K562 (cell line): ENCODE data around the gene KCNAB1. TPM values are rescaled to one million over a fixed set of nuclear protein-coding genes. Genes with fewer than 3 reads are reported as not detected.
A peak's percentile ranks its signal among the peaks of the same experiment; 100 is the strongest.

Source experiments
- ADNP ChIP-seq: fragments of 200-800 bp; sonication (Bioruptor generic); IDR thresholded peaks from 2 replicates; pipeline ENCODE4 v1.6.1; 2016; ENCODE audit warnings: missing genetic modification characterization, missing compliant biosample characterization
- DIDO1 ChIP-seq: fragments of 450-650 bp; IDR thresholded peaks from 2 replicates; pipeline ENCODE4 v1.6.1; 2016; ENCODE audit warnings: low read depth, missing biosample characterization, missing genetic modification characterization
- EP400 ChIP-seq: fragments of 450-650 bp; IDR thresholded peaks from 2 replicates; pipeline ENCODE4 v1.6.1; 2017; ENCODE audit warnings: antibody characterized with exemption, mild to moderate bottlenecking, moderate library complexity
- EWSR1 ChIP-seq: fragments of 450-650 bp; IDR thresholded peaks from 2 replicates; pipeline ENCODE4 v1.6.1; 2018; ENCODE audit warnings: borderline replicate concordance, mild to moderate bottlenecking, low read depth, moderate library complexity; ENCODE audit not compliant: partially characterized antibody
- GTF2B ChIP-seq: IDR thresholded peaks from 2 replicates; pipeline ENCODE4 v1.6.1; 2011; ENCODE audit not compliant: insufficient read length; ENCODE audit errors: extremely low read depth
- HLTF ChIP-seq: fragments of 450-650 bp; IDR thresholded peaks from 2 replicates; pipeline ENCODE4 v1.6.1; 2016
- MEIS2 ChIP-seq: fragments of 450-650 bp; IDR thresholded peaks from 2 replicates; pipeline ENCODE4 v1.6.1; 2014; ENCODE audit warnings: mild to moderate bottlenecking; ENCODE audit not compliant: partially characterized antibody
- MTA1 ChIP-seq: fragments of 450-650 bp; IDR thresholded peaks from 2 replicates; pipeline ENCODE4 v1.6.1; 2017; ENCODE audit warnings: borderline replicate concordance
- MXI1 ChIP-seq: IDR thresholded peaks from 2 replicates; pipeline ENCODE4 v1.6.1; 2011; ENCODE audit warnings: low read depth, mild to moderate bottlenecking, improper control_type of control experiment, low read length
- NCOA4 ChIP-seq: fragments of 450-650 bp; IDR thresholded peaks from 2 replicates; pipeline ENCODE4 v1.6.1; 2018; ENCODE audit warnings: mild to moderate bottlenecking; ENCODE audit not compliant: partially characterized antibody
- NFRKB ChIP-seq: fragments of 450-650 bp; IDR thresholded peaks from 2 replicates; pipeline ENCODE4 v1.6.1; 2016; ENCODE audit warnings: low read depth
- PRMT5 ChIP-seq: sonication (generic); formaldehyde crosslinking; IDR thresholded peaks from 2 replicates; pipeline ENCODE4 v1.5.0; 2020; ENCODE audit warnings: missing genetic modification reagents
- SMC3 ChIP-seq: conservative IDR thresholded peaks from 2 replicates; pipeline ENCODE4 v1.6.1; 2011; ENCODE audit warnings: low read depth, low read length, improper control_type of control experiment; ENCODE audit not compliant: insufficient read depth
- TAF9B ChIP-seq: fragments of 450-650 bp; IDR thresholded peaks from 2 replicates; pipeline ENCODE4 v1.6.1; 2018; ENCODE audit warnings: mild to moderate bottlenecking; ENCODE audit not compliant: partially characterized antibody
- ZNF143 ChIP-seq: sonication (generic); formaldehyde crosslinking; IDR thresholded peaks from 2 replicates; pipeline ENCODE4 v1.9.0; 2022; ENCODE audit warnings: mild to moderate bottlenecking, missing genetic modification reagents
- polyA plus RNA-seq, 8 experiments: library from polyadenylated mRNA; depleted of rRNA in 4 of 8; stranded (reverse) in 5 of 8; unstranded in 3 of 8; fragments of >200 nt; fragmentation: Nextera tagmentation in 2 of 8; fragmentation: Illumina TruSeq in 1 of 8; extraction: Ambion mirVana in 2 of 8; extraction: Trizol in 1 of 8; gene quantifications; 2 replicates each; pipeline versions ENCODE4 v1.2.1 to v1.2.3, GENCODE V29; 2011 to 2014; ENCODE audit warnings: inconsistent platforms in 1 of 8, missing spikeins in 1 of 8
- total RNA-seq, 7 experiments: library from RNA; depleted of rRNA in 6 of 7; stranded (reverse); fragments of >200 nt in 6 of 7; fragmentation: Illumina TruSeq in 2 of 7; extraction: Trizol in 2 of 7; gene quantifications; 2 replicates each; pipeline versions ENCODE4 v1.2.1 to v1.2.3, GENCODE V29; 2011 to 2021; ENCODE audit warnings: low replicate concordance in 1 of 7
- TF ChIP-seq, protein P1 (sequence below), 3 experiments: fragments of 200-800 bp in 1 of 3; fragments of 250-450 bp in 1 of 3; fragments of 450-650 bp in 1 of 3; sonication (Bioruptor Pico) in 1 of 3; sonication (Bioruptor generic) in 1 of 3; formaldehyde crosslinking in 1 of 3; IDR thresholded peaks; 2 replicates each; pipeline versions ENCODE4 v1.6.1 to v1.8.0; 2016 to 2022; ENCODE audit warnings: mild to moderate bottlenecking in 2 of 3, missing genetic modification characterization in 2 of 3, missing compliant biosample characterization in 1 of 3, moderate library complexity in 1 of 3
- TF ChIP-seq, protein P2 (sequence below): sonication (generic); IDR thresholded peaks from 2 replicates; pipeline ENCODE4 v1.6.1; 2016
- TF ChIP-seq, protein P3 (sequence below), 2 experiments: fragments of 450-650 bp; IDR thresholded peaks; 2 replicates each; pipeline ENCODE4 v1.6.1; 2018; ENCODE audit warnings: mild to moderate bottlenecking in 2 of 2, low read depth in 1 of 2; ENCODE audit not compliant: partially characterized antibody in 2 of 2

KCNAB1 gene
- total and polyA plus RNA-seq, 9 of the 15 experiments (the other 6 are each of a cell fraction or from before 2014, with no cell fraction given), result 0.14 to 1.2 (median 0.51) TPM

DNA sequence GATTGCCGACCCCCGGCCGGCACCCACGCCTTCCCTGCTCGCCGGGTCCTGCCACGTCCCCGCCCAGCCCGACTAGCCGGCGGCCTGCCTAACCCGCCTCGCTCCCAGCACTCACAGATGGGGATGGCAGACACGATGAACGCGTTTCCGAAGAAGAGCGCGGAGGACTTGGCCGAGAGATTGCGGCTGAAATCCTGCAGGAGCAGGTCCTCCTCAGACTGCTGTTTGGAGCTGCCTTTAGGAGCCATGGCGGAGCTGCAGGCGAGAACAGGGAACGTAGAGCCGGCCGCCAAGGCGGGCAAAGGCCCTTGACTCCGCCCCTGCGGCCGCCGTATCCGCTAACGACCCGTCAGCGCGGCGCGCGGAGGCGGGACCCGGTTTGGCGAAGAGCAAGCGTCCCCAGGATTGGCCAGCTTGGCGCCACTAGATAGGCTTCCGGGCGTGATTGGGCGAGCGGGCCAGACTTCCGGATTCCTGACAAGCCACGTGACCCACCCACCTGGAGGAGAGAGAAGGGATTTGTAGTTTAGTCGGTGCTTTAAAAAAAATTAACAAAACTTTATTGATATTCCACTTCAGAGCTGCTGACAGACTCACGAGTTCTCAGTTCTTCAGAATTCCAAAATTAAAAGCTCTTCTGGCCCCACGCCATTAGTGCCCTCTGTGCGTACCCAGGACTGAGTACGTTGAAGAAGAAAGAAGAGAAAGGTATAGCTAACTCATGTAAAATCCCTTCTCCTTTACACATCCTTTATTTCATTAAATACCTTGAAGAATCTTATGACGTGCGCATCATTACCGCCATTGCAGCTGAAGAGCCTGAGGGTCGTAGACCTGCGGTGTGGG, 434.7 kb downstream of the KCNAB1 start, which contains the start of gene SSR3 (continued):
- TF ChIP-seq, protein P1, sequence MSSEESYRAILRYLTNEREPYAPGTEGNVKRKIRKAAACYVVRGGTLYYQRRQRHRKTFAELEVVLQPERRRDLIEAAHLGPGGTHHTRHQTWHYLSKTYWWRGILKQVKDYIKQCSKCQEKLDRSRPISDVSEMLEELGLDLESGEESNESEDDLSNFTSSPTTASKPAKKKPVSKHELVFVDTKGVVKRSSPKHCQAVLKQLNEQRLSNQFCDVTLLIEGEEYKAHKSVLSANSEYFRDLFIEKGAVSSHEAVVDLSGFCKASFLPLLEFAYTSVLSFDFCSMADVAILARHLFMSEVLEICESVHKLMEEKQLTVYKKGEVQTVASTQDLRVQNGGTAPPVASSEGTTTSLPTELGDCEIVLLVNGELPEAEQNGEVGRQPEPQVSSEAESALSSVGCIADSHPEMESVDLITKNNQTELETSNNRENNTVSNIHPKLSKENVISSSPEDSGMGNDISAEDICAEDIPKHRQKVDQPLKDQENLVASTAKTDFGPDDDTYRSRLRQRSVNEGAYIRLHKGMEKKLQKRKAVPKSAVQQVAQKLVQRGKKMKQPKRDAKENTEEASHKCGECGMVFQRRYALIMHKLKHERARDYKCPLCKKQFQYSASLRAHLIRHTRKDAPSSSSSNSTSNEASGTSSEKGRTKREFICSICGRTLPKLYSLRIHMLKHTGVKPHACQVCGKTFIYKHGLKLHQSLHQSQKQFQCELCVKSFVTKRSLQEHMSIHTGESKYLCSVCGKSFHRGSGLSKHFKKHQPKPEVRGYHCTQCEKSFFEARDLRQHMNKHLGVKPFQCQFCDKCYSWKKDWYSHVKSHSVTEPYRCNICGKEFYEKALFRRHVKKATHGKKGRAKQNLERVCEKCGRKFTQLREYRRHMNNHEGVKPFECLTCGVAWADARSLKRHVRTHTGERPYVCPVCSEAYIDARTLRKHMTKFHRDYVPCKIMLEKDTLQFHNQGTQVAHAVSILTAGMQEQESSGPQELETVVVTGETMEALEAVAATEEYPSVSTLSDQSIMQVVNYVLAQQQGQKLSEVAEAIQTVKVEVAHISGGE (CRISPR knock-in tag; IDR thresholded peaks at IDR 0.05), result peak in 1 of 3 experiments; percentile 10; a peak in 1 of 6 replicates
- TF ChIP-seq, protein P2, sequence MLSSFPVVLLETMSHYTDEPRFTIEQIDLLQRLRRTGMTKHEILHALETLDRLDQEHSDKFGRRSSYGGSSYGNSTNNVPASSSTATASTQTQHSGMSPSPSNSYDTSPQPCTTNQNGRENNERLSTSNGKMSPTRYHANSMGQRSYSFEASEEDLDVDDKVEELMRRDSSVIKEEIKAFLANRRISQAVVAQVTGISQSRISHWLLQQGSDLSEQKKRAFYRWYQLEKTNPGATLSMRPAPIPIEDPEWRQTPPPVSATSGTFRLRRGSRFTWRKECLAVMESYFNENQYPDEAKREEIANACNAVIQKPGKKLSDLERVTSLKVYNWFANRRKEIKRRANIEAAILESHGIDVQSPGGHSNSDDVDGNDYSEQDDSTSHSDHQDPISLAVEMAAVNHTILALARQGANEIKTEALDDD, result no peak; the same call in 1 of the 2 replicates
- TF ChIP-seq PRMT5 (no peak), GTF2B (no peak), NCOA4 (no peak), EWSR1 (no peak), HLTF (no peak), EP400 (peak; percentile 95), ADNP (no peak), TAF9B (peak; percentile 71), SMC3 (no peak), MTA1 (no peak), MXI1 (no peak), DIDO1 (peak; percentile 74), NFRKB (peak; percentile 74; the same call in 1 of the 2 replicates), MEIS2 (peak; percentile 48), ZNF143 (CRISPR knock-in tag) (peak; percentile 81)
- TF ChIP-seq, protein P3, sequence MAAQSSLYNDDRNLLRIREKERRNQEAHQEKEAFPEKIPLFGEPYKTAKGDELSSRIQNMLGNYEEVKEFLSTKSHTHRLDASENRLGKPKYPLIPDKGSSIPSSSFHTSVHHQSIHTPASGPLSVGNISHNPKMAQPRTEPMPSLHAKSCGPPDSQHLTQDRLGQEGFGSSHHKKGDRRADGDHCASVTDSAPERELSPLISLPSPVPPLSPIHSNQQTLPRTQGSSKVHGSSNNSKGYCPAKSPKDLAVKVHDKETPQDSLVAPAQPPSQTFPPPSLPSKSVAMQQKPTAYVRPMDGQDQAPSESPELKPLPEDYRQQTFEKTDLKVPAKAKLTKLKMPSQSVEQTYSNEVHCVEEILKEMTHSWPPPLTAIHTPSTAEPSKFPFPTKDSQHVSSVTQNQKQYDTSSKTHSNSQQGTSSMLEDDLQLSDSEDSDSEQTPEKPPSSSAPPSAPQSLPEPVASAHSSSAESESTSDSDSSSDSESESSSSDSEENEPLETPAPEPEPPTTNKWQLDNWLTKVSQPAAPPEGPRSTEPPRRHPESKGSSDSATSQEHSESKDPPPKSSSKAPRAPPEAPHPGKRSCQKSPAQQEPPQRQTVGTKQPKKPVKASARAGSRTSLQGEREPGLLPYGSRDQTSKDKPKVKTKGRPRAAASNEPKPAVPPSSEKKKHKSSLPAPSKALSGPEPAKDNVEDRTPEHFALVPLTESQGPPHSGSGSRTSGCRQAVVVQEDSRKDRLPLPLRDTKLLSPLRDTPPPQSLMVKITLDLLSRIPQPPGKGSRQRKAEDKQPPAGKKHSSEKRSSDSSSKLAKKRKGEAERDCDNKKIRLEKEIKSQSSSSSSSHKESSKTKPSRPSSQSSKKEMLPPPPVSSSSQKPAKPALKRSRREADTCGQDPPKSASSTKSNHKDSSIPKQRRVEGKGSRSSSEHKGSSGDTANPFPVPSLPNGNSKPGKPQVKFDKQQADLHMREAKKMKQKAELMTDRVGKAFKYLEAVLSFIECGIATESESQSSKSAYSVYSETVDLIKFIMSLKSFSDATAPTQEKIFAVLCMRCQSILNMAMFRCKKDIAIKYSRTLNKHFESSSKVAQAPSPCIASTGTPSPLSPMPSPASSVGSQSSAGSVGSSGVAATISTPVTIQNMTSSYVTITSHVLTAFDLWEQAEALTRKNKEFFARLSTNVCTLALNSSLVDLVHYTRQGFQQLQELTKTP (IDR thresholded peaks at IDR 0.05; ENCODE audit: low read depth in 1 of 2, partially characterized antibody in 2 of 2), result peak in 1 of 2 experiments; percentile 86
